GM18868 (cell line): Measurements from ENCODE around the gene ZNRF1.

Source experiments
- ATAC-seq: cut with Tn5 transposase; IDR thresholded peaks from one replicate; pipeline ENCODE4 v1.9.1; 2021; ENCODE audit warnings: mild to moderate bottlenecking, moderate library complexity; ENCODE audit not compliant: unreplicated experiment

The ZNRF1 gene

GRCh38 chr16:75095204-75095621 lies 96.4 kb downstream of the ZNRF1 start:
- ATAC-seq, result no peak

DNA sequence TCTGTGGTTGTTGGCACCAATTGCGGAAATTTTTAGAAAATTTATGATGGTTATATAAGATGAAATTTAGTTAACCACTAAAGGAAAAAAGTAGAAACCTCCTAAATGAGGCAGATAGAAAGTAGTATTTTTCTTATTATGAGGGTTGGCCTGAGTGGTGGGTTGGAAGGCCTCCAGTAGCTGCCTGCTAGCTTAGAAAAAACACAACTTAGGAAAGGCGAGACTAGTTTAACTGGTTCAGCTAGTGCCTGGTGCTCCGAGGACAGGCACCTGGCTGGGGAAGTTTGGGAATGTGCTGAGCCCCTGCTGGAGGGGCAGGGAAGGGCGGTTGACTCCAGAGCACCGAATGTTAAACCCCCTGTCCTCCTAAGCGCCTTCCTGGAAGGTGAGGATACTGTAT lies 97.8 kb downstream of the ZNRF1 start:
- ATAC-seq, result no peak

GRCh38 chr16:75097191-75097761 lies 98.5 kb downstream of the ZNRF1 start:
- no peak for ATAC-seq

DNA sequence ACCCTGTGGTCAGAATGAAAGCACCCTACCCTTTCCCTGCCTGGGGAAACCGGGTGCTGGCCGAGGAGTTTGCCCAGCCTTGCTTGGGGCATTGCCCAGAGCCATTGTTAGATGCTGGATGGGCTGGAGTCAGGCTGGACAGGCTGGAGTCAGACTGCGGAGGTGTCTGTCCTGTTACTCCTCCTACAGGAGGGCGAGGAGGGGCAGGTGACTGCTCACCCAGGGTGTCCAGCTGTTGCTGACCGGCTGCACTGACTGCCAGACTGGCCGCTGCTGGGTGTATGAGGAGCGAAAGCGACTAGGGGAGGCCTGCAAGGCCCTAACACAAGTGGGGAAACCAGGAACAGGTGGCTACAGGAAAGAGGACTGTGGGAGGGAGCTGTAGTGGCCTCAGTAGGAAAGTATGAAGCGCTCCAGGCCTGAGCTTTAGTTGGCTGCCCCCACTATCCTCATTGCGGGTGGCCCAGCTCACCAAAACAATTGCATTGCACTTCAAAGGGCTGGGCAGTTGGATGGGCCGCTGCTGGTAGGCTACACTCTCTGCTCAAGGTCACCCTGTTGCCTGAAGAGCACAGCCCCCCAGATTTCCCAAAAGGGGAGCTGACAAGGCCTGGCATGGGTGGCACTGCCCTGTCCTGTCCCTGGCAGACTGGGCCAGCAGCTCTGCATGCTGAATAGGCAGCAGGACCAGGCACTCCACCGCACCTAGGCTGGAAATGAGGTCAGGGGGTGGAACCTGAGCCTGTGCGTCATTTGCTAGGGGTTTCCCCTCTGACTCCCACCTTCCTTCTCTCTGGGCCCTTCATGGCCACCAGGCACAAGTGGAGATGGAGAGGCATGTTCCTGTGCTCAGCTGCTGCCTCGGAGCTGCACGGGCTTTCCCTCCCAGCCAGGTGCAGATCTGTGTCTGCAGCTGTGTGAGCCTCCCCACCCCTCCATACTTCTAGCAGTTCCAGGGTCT lies 99.4 kb downstream of the ZNRF1 start:
- peak; percentile 60 for ATAC-seq

- ATAC-seq, result no peak
Observed at GRCh38 chr16:75099075-75099667, 100.3 kb downstream of the ZNRF1 start.

DNA sequence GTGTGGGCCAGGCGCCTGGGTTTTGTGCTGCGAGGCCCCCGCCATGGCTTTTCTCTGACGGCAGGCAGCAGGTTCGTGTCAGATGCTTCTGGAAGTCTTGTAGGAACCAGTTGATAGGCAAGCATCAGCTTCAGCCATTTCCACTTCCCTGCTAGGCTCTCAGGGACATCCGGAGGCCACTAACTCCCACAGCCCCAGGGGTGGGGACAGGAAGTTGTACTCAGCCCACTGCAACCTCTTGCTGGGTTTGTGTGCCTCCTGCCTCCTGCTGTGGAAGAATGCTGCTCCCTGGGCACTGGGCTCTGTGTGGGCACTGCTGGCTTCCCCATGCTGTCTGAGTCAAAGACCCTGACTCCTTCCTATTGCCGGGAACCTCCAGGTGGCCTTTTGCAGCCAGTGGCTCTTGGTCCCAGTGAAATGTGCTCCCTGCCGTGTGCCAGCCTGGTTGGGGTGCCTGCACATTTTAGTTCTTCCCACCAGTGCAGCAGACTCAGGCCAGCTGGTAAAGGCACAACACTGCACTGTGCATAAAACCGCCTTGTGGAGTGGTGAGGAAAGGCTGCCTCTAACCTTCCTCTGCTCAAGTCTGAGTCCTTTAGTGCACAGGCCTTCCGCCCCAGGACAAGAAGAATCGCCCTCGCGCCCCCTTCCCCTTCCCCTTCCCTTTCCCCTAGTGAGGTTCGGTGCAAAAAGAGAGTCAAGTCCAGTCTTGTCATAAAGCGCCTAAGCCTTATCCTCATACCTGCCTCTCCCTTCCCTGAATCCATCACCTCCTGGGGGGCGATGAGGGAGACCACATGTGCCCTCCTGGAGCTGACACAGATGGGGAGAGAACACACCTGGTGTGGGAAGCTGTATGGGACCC lies 101.1 kb downstream of the ZNRF1 start:
- ATAC-seq, result peak; percentile 50

- ATAC-seq, result no peak
Observed at GRCh38 chr16:75100603-75100990, 101.8 kb downstream of the ZNRF1 start.

DNA sequence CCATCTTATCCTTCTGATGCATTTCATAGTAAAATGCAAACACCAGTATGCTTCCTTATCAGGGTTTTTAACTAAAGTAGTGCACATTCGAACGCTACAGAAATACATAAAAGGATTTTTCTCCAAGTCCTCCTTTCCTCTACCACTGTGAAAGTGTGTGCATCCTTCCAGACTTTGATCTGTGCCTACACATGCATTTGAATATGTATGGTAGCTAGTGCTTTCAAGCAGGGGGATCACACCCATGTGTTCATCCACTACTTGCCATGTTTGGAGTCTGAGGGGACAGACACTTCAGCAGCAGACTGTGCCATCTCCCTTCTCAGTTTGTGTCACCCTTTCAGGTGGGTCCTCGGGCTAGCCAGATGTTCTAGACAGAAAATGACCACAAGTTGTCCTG lies 102.8 kb downstream of the ZNRF1 start:
- no peak for ATAC-seq

- ATAC-seq, result no peak
Observed at GRCh38 chr16:75102595-75102994, 103.8 kb downstream of the ZNRF1 start.

- no peak for ATAC-seq
Observed at GRCh38 chr16:75103994-75104393, 105.2 kb downstream of the ZNRF1 start.

GRCh38 chr16:75104836-75105235 lies 106.0 kb downstream of the ZNRF1 start:
- no peak for ATAC-seq

- no peak for ATAC-seq
Observed at GRCh38 chr16:75105306-75106061, 106.7 kb downstream of the ZNRF1 start.

DNA sequence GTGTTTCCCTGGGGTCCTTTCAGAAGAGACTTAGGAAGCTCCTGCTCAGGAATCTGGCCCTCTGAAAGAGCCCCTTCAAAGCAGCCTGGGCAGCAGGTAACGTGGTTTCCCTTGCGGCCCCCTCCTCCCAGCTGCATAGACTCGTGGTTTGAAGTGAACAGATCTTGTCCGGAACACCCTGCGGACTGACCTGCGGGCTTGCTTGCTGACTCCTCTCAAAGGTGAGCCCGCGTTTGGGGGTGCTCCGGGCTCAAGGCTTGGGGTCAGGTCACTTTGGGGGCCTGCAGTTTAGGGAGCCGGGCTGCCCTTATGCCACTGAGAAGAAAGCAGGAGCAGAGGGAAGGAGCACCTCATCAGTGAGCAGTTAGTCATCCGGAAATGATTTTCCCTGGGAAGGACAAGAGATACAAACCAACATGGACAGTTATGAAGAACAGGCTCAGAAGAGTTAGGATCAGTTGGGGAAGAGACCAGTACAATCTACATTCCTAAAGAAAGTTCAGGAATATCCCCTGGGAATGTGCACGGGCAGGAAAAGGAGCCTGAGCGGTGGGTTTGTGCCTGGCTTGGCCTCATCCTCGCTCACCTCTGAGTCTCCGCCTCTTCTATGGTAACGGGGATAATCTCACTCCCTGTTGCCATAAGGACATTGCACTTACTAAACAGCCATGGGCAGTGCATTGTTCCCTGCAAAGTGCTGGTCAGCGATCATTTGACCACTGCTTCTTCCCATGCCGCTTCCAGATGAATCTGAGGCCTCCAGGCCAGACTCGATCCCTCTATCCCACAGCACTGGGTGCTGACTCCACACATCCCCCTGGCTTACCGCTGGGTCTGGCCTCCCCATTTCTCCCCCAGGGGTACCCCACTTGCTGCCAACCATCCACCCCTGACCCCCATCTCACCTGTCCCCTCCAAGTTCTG lies 107.8 kb downstream of the ZNRF1 start:
- no peak for ATAC-seq

- ATAC-seq, result no peak
Observed at GRCh38 chr16:75107505-75107904, 108.7 kb downstream of the ZNRF1 start.

- ATAC-seq, result peak; percentile 40
Observed at GRCh38 chr16:75108792-75109731, 110.2 kb downstream of the ZNRF1 start.

- ATAC-seq, result no peak
Observed at GRCh38 chr16:75109732-75110243, 111.0 kb downstream of the ZNRF1 start.

- peak; percentile 54 for ATAC-seq
Observed at GRCh38 chr16:75110637-75111513, 112.1 kb downstream of the ZNRF1 start.
